Naive thymus-derived CD8-positive, alpha-beta T cell (primary cell): ENCODE results near the gene SHROOM3. TPM values are rescaled to one million over a fixed set of nuclear protein-coding genes. Genes with fewer than 3 reads are reported as not detected.
A peak's percentile ranks its signal among the peaks of the same experiment; 100 is the strongest.
"Not testable (repeated sequence)": the region's sequence is repeated elsewhere in the genome, so short reads cannot be mapped to it uniquely, and the experiment has no call there.

Experiments
- ATAC-seq, 2 donors: fragments of 150-1000 bp; cut with Tn5 transposase in 1 of 2; sonication (Bioruptor Pico), chemical (Tn5 transposase) in 1 of 2; 1 replicate in 1 of 2; 2 replicates in 1 of 2; pipeline ENCODE4 v1.10.0; 2021; ENCODE audit warnings: mild to moderate bottlenecking in 2 of 2, moderate library complexity in 2 of 2
- POLR2A ChIA-PET: fragments of 350-600 bp; sonication (Branson Sonifier 250); formaldehyde crosslinking; loops from one replicate; lab custom pipeline; 2021; ENCODE audit warnings: antibody characterized with exemption; lab: Charles Lee
- DNase-seq, 10 donors: peaks; one replicate each; pipeline versions ENCODE4 v3.0.0 to v3.0.0-alpha.2; 2020 to 2022
- H3K27ac Mint-ChIP-seq, 10 donors: one replicate each; pipeline ENCODE4 v1.8.0; 2020 to 2022; ENCODE audit warnings: mild to moderate bottlenecking in 10 of 10, mixed read lengths in 10 of 10, moderate library complexity in 4 of 10, inconsistent platforms in 1 of 10
- H3K27me3 Mint-ChIP-seq, 5 donors: one replicate each; pipeline ENCODE4 v1.8.0; 2021 to 2022; ENCODE audit warnings: mixed read lengths in 5 of 5
- H3K36me3 Mint-ChIP-seq, 3 donors: one replicate each; pipeline ENCODE4 v1.8.0; 2020 to 2022; ENCODE audit warnings: mixed read lengths in 3 of 3, mild to moderate bottlenecking in 2 of 3, inconsistent platforms in 1 of 3
- H3K4me1 Mint-ChIP-seq, 4 donors: one replicate each; pipeline ENCODE4 v1.8.0; 2021 to 2022; ENCODE audit warnings: mixed read lengths in 4 of 4
- H3K4me3 Mint-ChIP-seq, 10 donors: one replicate each; pipeline ENCODE4 v1.8.0; 2020 to 2022; ENCODE audit warnings: mild to moderate bottlenecking in 10 of 10, mixed read lengths in 10 of 10, moderate library complexity in 6 of 10, inconsistent platforms in 1 of 10
- H3K9me3 Mint-ChIP-seq, 9 donors: one replicate each; pipeline ENCODE4 v1.8.0; 2020 to 2022; ENCODE audit warnings: mixed read lengths in 9 of 9, mild to moderate bottlenecking in 3 of 9, inconsistent platforms in 1 of 9, moderate library complexity in 1 of 9
- polyA plus RNA-seq, 3 donors: library from polyadenylated mRNA; unstranded; fragments of 300-500 nt; fragmentation: Illumina TruSeq; gene quantifications; one replicate each; pipeline ENCODE4 v1.2.3, GENCODE V29; 2021
- total RNA-seq, 8 experiments: library from RNA in 2 of 8; stranded (reverse) in 2 of 8; gene quantifications; one replicate each; pipeline ENCODE4 v1.2.3 and lab custom pipeline; 2021 to 2026

Gene SHROOM3
- total and polyA plus RNA-seq, 5 experiments from 2014 or later: not detected

GRCh38 chr4:76712564-76712963 lies 277.5 kb downstream of the SHROOM3 start:
- DNase-seq (no peak), ATAC-seq (no peak)
- H3K36me3 Mint-ChIP-seq: no peaks in the 10 kb centered on the region
- POLR2A ChIA-PET: no interaction called here
- H3K4me3 Mint-ChIP-seq: no peak overlapping the region
- peaks cover 0 to 4% (median 0%) of the 10 kb centered on the region in 5 donors for H3K27me3 Mint-ChIP-seq
- H3K27ac Mint-ChIP-seq: no peak overlapping the region
- H3K9me3 Mint-ChIP-seq: no peaks in the 10 kb centered on the region
- H3K4me1 Mint-ChIP-seq: peaks cover 0 to 10% (median under 1%) of the 10 kb centered on the region in 4 donors

GRCh38 chr4:76714226-76714625 lies 279.2 kb downstream of the SHROOM3 start:
- H3K9me3 Mint-ChIP-seq: no peaks in the 10 kb centered on the region
- ATAC-seq (no peak), DNase-seq (no peak)
- H3K4me3 Mint-ChIP-seq: no peak overlapping the region
- H3K27me3 Mint-ChIP-seq: peaks cover 0 to 4% (median 0%) of the 10 kb centered on the region in 5 donors
- H3K4me1 Mint-ChIP-seq: peaks cover 0 to 10% (median under 1%) of the 10 kb centered on the region in 4 donors
- no peaks in the 10 kb centered on the region for H3K36me3 Mint-ChIP-seq
- no peak overlapping the region for H3K27ac Mint-ChIP-seq
- POLR2A ChIA-PET: no interaction called here

- Mint-ChIP-seq H3K36me3 (no peaks in the 10 kb centered on the region), H3K27me3 (peaks cover 0 to 2% (median 0%) of the 10 kb centered on the region in 5 donors), H3K27ac (peak overlapping the region in 1 of 10 donors; percentile 6), H3K4me1 (peaks cover 0 to 10% (median under 1%) of the 10 kb centered on the region in 4 donors), H3K9me3 (no peaks in the 10 kb centered on the region), H3K4me3 (no peak overlapping the region)
- no peak for ATAC-seq
- no peak for DNase-seq
- POLR2A ChIA-PET: no interaction called here
These were observed 281.0 kb downstream of the SHROOM3 start for GRCh38 chr4:76716020-76716419.

- Mint-ChIP-seq H3K4me1 (peaks cover 0 to 10% (median under 1%) of the 10 kb centered on the region in 4 donors), H3K4me3 (no peak overlapping the region), H3K27ac (peak overlapping the region in 1 of 10 donors; percentile 42), H3K36me3 (no peaks in the 10 kb centered on the region), H3K27me3 (peaks cover 0 to 3% (median 0%) of the 10 kb centered on the region in 5 donors), H3K9me3 (peaks cover 0 to 2% (median 0%) of the 10 kb centered on the region in 9 donors)
- no peak for ATAC-seq
- POLR2A ChIA-PET: no interaction called here
- no peak for DNase-seq
These were observed 281.6 kb downstream of the SHROOM3 start for GRCh38 chr4:76716658-76717057.

GRCh38 chr4:76717431-76717830 lies 282.4 kb downstream of the SHROOM3 start:
- H3K4me3 Mint-ChIP-seq: no peak overlapping the region
- H3K27me3 Mint-ChIP-seq: peaks cover 0 to 3% (median 0%) of the 10 kb centered on the region in 5 donors
- H3K36me3 Mint-ChIP-seq: no peaks in the 10 kb centered on the region
- DNase-seq (no peak), ATAC-seq (no peak)
- H3K27ac Mint-ChIP-seq: peak overlapping the region in 2 of 10 donors; percentile 2 to 9
- H3K4me1 Mint-ChIP-seq: peaks cover 0 to 10% (median under 1%) of the 10 kb centered on the region in 4 donors
- POLR2A ChIA-PET: no interaction called here
- peaks cover 0 to 2% (median 0%) of the 10 kb centered on the region in 9 donors for H3K9me3 Mint-ChIP-seq

- Mint-ChIP-seq H3K27me3 (peaks cover 0 to 3% (median 0%) of the 10 kb centered on the region in 5 donors), H3K27ac (no peak overlapping the region), H3K4me3 (no peak overlapping the region), H3K9me3 (peaks cover 0 to 2% (median 0%) of the 10 kb centered on the region in 9 donors), H3K4me1 (peaks cover 0 to 10% (median under 1%) of the 10 kb centered on the region in 4 donors), H3K36me3 (no peaks in the 10 kb centered on the region)
- DNase-seq (no peak), ATAC-seq (no peak)
- POLR2A ChIA-PET: no interaction called here
These were observed 283.0 kb downstream of the SHROOM3 start for GRCh38 chr4:76718021-76718420.

GRCh38 chr4:76718831-76719230 lies 283.8 kb downstream of the SHROOM3 start:
- Mint-ChIP-seq H3K9me3 (peaks cover 0 to 2% (median 0%) of the 10 kb centered on the region in 9 donors), H3K27me3 (peaks cover 0 to 3% (median 0%) of the 10 kb centered on the region in 5 donors), H3K4me1 (peaks cover 0 to 10% (median under 1%) of the 10 kb centered on the region in 4 donors), H3K4me3 (no peak overlapping the region), H3K36me3 (no peaks in the 10 kb centered on the region), H3K27ac (no peak overlapping the region)
- POLR2A ChIA-PET: no interaction called here
- ATAC-seq (no peak), DNase-seq (no peak)

GRCh38 chr4:76720121-76720520 lies 285.1 kb downstream of the SHROOM3 start:
- peaks cover 0 to 8% (median under 1%) of the 10 kb centered on the region in 4 donors for H3K4me1 Mint-ChIP-seq
- ATAC-seq (no peak), DNase-seq (no peak)
- no peak overlapping the region for H3K27ac Mint-ChIP-seq
- no peaks in the 10 kb centered on the region for H3K36me3 Mint-ChIP-seq
- no peak overlapping the region for H3K4me3 Mint-ChIP-seq
- H3K9me3 Mint-ChIP-seq: peaks cover 0 to 2% (median 0%) of the 10 kb centered on the region in 9 donors
- H3K27me3 Mint-ChIP-seq: peaks cover 0 to 3% (median 0%) of the 10 kb centered on the region in 5 donors
- POLR2A ChIA-PET: no interaction called here

- DNase-seq, ATAC-seq, H3K4me3 Mint-ChIP-seq, H3K9me3 Mint-ChIP-seq, H3K4me1 Mint-ChIP-seq, H3K36me3 Mint-ChIP-seq, H3K27ac Mint-ChIP-seq, POLR2A ChIA-PET: not testable (repeated sequence)
- H3K27me3 Mint-ChIP-seq: peaks cover 0 to 12% (median 8%) of the 10 kb centered on the region in 5 donors
These were observed 287.1 kb downstream of the SHROOM3 start for GRCh38 chr4:76722146-76722545.

GRCh38 chr4:76722838-76723237 lies 287.8 kb downstream of the SHROOM3 start:
- DNase-seq (no peak), ATAC-seq (no peak)
- Mint-ChIP-seq H3K27me3 (peaks cover 0 to 12% (median 8%) of the 10 kb centered on the region in 5 donors), H3K9me3 (peaks cover 0 to 2% (median 0%) of the 10 kb centered on the region in 9 donors), H3K27ac (no peak overlapping the region), H3K4me3 (no peak overlapping the region), H3K36me3 (no peaks in the 10 kb centered on the region), H3K4me1 (peaks cover 0 to 3% (median 0%) of the 10 kb centered on the region in 4 donors)
- POLR2A ChIA-PET: no interaction called here

- H3K27ac Mint-ChIP-seq: no peak overlapping the region
- DNase-seq (no peak), ATAC-seq (no peak)
- peaks cover 0 to 14% (median 8%) of the 10 kb centered on the region in 5 donors for H3K27me3 Mint-ChIP-seq
- H3K4me1 Mint-ChIP-seq: peaks cover 0 to 3% (median 0%) of the 10 kb centered on the region in 4 donors
- peaks cover 0 to 2% (median 0%) of the 10 kb centered on the region in 9 donors for H3K9me3 Mint-ChIP-seq
- H3K36me3 Mint-ChIP-seq: no peaks in the 10 kb centered on the region
- no peak overlapping the region for H3K4me3 Mint-ChIP-seq
- POLR2A ChIA-PET: no interaction called here
These were observed 288.3 kb downstream of the SHROOM3 start for GRCh38 chr4:76723373-76723772.

- Mint-ChIP-seq H3K4me1 (peaks cover 0 to 3% (median 0%) of the 10 kb centered on the region in 4 donors), H3K27me3 (peaks cover 0 to 15% (median 8%) of the 10 kb centered on the region in 5 donors), H3K9me3 (peaks cover 0 to 2% (median 0%) of the 10 kb centered on the region in 9 donors), H3K27ac (no peak overlapping the region), H3K36me3 (no peaks in the 10 kb centered on the region), H3K4me3 (no peak overlapping the region)
- DNase-seq: no peak
- ATAC-seq: no peak
- POLR2A ChIA-PET: no interaction called here
These were observed 288.9 kb downstream of the SHROOM3 start for GRCh38 chr4:76723924-76724323.

GRCh38 chr4:76725039-76725438 lies 290.0 kb downstream of the SHROOM3 start:
- no peaks in the 10 kb centered on the region for H3K36me3 Mint-ChIP-seq
- peaks cover 0 to 15% (median 8%) of the 10 kb centered on the region in 5 donors for H3K27me3 Mint-ChIP-seq
- H3K9me3 Mint-ChIP-seq: peaks cover 0 to 2% (median 0%) of the 10 kb centered on the region in 9 donors
- no peak for DNase-seq
- no peak for ATAC-seq
- H3K27ac Mint-ChIP-seq: no peak overlapping the region
- peaks cover 0 to 3% (median 0%) of the 10 kb centered on the region in 4 donors for H3K4me1 Mint-ChIP-seq
- H3K4me3 Mint-ChIP-seq: no peak overlapping the region
- POLR2A ChIA-PET: no interaction called here
